IPS DF 4.7 (cell line): ENCODE measurements around the gene XRCC3.

Experiments used
- DNase-seq: peaks from one replicate; pipeline ENCODE4 v3.0.0-alpha.2; 2013; ENCODE audit warnings: low spot score; ENCODE audit errors: extremely low read depth

Gene XRCC3

GRCh38 chr14:103715052-103716000 lies at the start of gene XRCC3, which contains the start of gene ZFYVE21:
Gene XRCC3 (minus strand): TSS chr14:103715451. CDS start chr14:103711087, 4,364 bp downstream.
Gene ZFYVE21 (plus strand): TSS chr14:103715810. CDS start chr14:103715842, 32 bp downstream.
- DNase-seq, result peak; percentile 96

GRCh38 chr14:103763730-103764488 lies 48.7 kb upstream of the XRCC3 start:
- no peak for DNase-seq

- DNase-seq, result no peak
Observed at GRCh38 chr14:103762541-103762940, 47.3 kb upstream of the XRCC3 start.

GRCh38 chr14:103762036-103762435 lies 46.8 kb upstream of the XRCC3 start:
- DNase-seq, result no peak

GRCh38 chr14:103758059-103758776 lies 43.0 kb upstream of the XRCC3 start:
- DNase-seq, result no peak

- no peak for DNase-seq
Observed at GRCh38 chr14:103755060-103755459, 39.8 kb upstream of the XRCC3 start.

GRCh38 chr14:103753774-103754173 lies 38.5 kb upstream of the XRCC3 start:
- no peak for DNase-seq

- no peak for DNase-seq
Observed at GRCh38 chr14:103749860-103750259, 34.6 kb upstream of the XRCC3 start.

GRCh38 chr14:103749452-103749851 lies 34.2 kb upstream of the XRCC3 start:
- DNase-seq, result no peak

- no peak for DNase-seq
Observed at GRCh38 chr14:103748534-103748857, 33.2 kb upstream of the XRCC3 start.

GRCh38 chr14:103746701-103747100 lies 31.4 kb upstream of the XRCC3 start:
- DNase-seq, result no peak

GRCh38 chr14:103745424-103745823 lies 30.2 kb upstream of the XRCC3 start:
- DNase-seq, result no peak

- DNase-seq, result no peak
Observed at GRCh38 chr14:103744621-103745395, 29.6 kb upstream of the XRCC3 start.

- no peak for DNase-seq
Observed at GRCh38 chr14:103743691-103744090, 28.4 kb upstream of the XRCC3 start.

GRCh38 chr14:103742499-103743255 lies 27.4 kb upstream of the XRCC3 start:
- no peak for DNase-seq

- DNase-seq, result no peak
Observed at GRCh38 chr14:103741876-103742275, 26.6 kb upstream of the XRCC3 start.

GRCh38 chr14:103740991-103741689 lies 25.9 kb upstream of the XRCC3 start:
- DNase-seq, result no peak

- no peak for DNase-seq
Observed at GRCh38 chr14:103739793-103740501, 24.7 kb upstream of the XRCC3 start.

- DNase-seq, result no peak
Observed at GRCh38 chr14:103739466-103739792, 24.2 kb upstream of the XRCC3 start.
